ENCODE measurements around the gene LKAAEAR1. TPM values are rescaled to one million over a fixed set of nuclear protein-coding genes. Genes with fewer than 3 reads are reported as not detected.
A peak's percentile ranks its signal among the peaks of the same experiment; 100 is the strongest.

The LKAAEAR1 gene
- total RNA-seq, 4 donors from 2014 or later: not detected

DNA sequence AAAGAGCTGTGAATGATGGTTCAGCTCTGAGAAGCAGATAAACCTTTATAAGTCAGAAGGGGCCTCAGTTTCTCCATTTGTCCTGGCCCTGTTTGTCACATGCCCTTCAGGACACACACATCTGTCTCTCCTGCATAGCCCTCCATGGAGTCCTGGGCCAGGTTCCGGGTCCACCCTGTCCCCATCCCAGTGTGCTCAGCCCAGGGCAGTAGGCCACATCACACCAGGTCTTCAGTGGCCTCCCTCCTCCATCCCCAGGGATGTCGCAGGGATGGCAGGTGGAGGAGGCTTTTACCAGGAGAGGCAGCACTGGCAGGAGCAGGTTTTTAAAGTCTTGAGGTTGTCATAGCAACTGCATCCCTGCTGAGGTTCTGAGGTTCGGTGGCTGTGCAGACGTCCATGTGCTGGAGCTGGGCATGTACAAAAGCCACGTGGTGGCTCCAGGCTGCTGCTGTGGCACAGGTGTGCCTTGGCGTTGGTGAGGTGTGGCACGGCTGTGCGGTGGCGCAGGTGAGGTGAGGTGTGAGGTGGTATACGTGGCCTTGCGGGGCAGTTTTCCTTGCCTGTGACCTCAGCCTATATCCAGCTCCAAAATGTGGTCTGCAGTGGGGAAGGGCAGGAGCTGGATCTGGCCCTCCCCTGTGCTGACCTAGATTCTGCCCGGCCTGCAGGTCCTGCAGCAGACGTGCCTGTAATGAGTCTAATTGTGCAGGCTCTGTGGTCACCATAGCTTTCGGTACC, 31.1 kb upstream of the LKAAEAR1 start:
- DNase-seq: peak; percentile 14 to 41 (median 28)
- H3K27me3 ChIP-seq: no peaks in the 10 kb centered on the region
- peaks cover 0 to 4% (median 0%) of the 10 kb centered on the region in 4 donors for H3K4me1 ChIP-seq
- TF ChIP-seq POLR2A (IDR thresholded peaks at IDR 0.05) (no peak), CTCF (IDR thresholded peaks at IDR 0.05) (no peak)
- H3K9me3 ChIP-seq: no peaks in the 10 kb centered on the region
- no peak overlapping the region for H3K27ac ChIP-seq
- H3K4me3 ChIP-seq: no peak overlapping the region
- no peaks in the 10 kb centered on the region for H3K36me3 ChIP-seq

DNA sequence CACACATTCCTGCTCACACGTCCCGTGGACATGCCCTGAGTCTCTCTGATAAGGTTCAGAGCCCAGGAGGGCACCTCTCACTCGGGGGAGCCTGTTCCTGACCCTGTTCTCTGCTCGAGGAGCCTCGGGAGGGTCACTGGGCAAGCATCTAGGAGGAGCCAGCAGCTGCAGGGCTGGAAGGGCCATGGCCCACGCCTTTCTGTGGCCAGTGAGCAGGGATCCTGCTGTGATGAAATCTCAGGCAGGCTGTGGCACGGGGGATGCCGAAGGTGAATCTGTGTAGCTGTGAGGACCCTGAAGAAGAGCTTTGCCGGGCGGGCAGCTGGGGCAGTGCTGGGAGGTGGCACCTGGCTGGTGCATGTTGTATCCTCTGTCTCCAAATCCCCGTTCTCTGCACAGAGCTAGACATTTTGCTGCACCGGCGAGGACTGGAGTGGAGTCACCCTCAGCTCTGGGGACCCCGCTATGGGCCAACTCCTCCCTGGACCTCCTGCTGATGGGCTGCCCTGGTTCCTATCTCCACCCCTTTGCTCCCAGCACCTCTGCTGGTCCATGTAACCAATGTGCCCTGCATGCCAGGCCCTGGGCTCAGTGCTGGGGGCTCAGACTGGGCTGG, 30.3 kb upstream of the LKAAEAR1 start:
- H3K27me3 ChIP-seq: no peaks in the 10 kb centered on the region
- H3K4me1 ChIP-seq: no peaks in the 10 kb centered on the region
- no peaks in the 10 kb centered on the region for H3K9me3 ChIP-seq
- DNase-seq: peak; percentile 14 to 41 (median 40)
- no peak overlapping the region for H3K4me3 ChIP-seq
- H3K36me3 ChIP-seq: no peaks in the 10 kb centered on the region
- TF ChIP-seq CTCF (IDR thresholded peaks at IDR 0.05): no peak
- no peak for TF ChIP-seq POLR2A (IDR thresholded peaks at IDR 0.05)
- H3K27ac ChIP-seq: no peak overlapping the region

GRCh38 chr20:64113796-64114355, 29.7 kb upstream of the LKAAEAR1 start:
- H3K9me3 ChIP-seq: no peaks in the 10 kb centered on the region
- no peaks in the 10 kb centered on the region for H3K27me3 ChIP-seq
- no peaks in the 10 kb centered on the region for H3K4me1 ChIP-seq
- TF ChIP-seq POLR2A (IDR thresholded peaks at IDR 0.05) (no peak), CTCF (IDR thresholded peaks at IDR 0.05) (no peak)
- DNase-seq: peak; percentile 13 to 35 (median 30)
- H3K4me3 ChIP-seq: no peak overlapping the region
- H3K36me3 ChIP-seq: no peaks in the 10 kb centered on the region
- no peak overlapping the region for H3K27ac ChIP-seq

DNA sequence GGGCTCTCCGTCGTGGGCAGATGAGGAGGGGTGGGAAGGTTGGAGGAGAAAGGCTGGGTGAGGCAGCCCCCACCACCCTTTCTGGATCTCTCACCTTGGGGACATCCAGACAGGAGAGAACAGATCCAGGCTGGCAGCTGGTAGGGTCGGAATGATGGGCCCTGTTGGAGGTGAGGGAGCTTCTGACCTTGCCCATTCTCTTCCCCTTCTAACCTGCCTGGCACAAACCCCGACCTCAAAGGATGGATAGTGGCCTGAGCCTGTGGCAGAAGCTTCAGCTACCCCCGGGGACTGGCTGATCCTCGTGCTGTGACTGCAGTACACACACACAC, 29.2 kb upstream of the LKAAEAR1 start:
- peak in 2 of 3 donors; percentile 24 for DNase-seq
- H3K27ac ChIP-seq: no peak overlapping the region
- no peak for TF ChIP-seq CTCF (IDR thresholded peaks at IDR 0.05)
- no peak for TF ChIP-seq POLR2A (IDR thresholded peaks at IDR 0.05)
- H3K27me3 ChIP-seq: no peaks in the 10 kb centered on the region
- no peaks in the 10 kb centered on the region for H3K4me1 ChIP-seq
- no peaks in the 10 kb centered on the region for H3K36me3 ChIP-seq
- no peak overlapping the region for H3K4me3 ChIP-seq
- H3K9me3 ChIP-seq: no peaks in the 10 kb centered on the region

DNA sequence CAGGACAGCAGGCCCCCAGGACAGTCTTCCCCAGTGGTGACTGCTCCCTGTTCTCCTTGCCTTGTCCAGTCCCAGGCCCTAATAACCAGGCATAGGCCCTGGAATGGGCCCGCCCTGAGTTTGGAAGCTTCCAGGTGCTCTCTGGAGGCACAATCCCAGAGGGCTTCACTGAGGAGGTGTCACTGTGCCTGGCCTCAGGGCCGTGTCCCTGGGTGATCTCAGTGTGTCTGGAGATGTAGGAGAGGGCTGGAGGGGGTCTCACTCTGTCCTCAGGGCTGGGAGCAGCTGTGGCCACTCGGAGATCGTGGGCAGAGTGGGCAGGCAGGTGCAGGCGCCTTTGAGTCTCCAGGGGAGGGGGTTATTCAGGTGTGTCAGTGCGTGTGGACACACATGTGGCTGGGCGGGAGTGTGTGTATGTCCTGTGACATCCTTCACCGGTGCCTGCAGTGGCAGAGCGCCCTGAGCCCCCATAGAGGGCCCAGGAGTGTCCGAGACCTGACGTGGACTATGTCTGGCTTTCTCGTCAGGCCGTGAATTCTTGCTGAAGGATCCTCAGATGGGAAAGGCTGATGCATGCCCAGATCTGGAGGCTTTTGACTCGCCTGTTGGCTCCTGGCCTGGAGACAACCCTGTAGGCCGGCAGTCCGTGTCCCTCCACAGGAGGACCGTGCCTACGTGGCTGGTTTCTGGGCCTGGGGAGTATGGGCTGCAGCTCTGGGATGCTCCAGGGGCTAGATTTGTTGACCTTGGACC, 28.7 kb upstream of the LKAAEAR1 start:
- peak; percentile 9 to 39 (median 32) for DNase-seq
- no peaks in the 10 kb centered on the region for H3K9me3 ChIP-seq
- H3K4me3 ChIP-seq: no peak overlapping the region
- no peaks in the 10 kb centered on the region for H3K27me3 ChIP-seq
- H3K36me3 ChIP-seq: no peaks in the 10 kb centered on the region
- TF ChIP-seq CTCF (IDR thresholded peaks at IDR 0.05) (no peak), POLR2A (IDR thresholded peaks at IDR 0.05) (no peak)
- H3K27ac ChIP-seq: no peak overlapping the region
- H3K4me1 ChIP-seq: no peaks in the 10 kb centered on the region

Data from Peyer's patch (tissue), 4 donors.